GM21723 (cell line): ENCODE measurements around the gene SLC16A11.
"Not testable (repeated sequence)": the region's sequence is repeated elsewhere in the genome, so short reads cannot be mapped to it uniquely, and the experiment has no call there.

ENCODE experiments used
- ATAC-seq: cut with Tn5 transposase; IDR thresholded peaks from one replicate; pipeline ENCODE4 v1.9.1; 2021; ENCODE audit warnings: mild to moderate bottlenecking, moderate library complexity; ENCODE audit not compliant: unreplicated experiment

SLC16A11 gene

GRCh38 chr17:7011942-7012254 is 32.0 kb downstream of the SLC16A11 start:
- ATAC-seq: no peak

- ATAC-seq: no peak
These were observed 32.5 kb downstream of the SLC16A11 start for GRCh38 chr17:7011415-7011814.

- no peak for ATAC-seq
These were observed 33.4 kb downstream of the SLC16A11 start for GRCh38 chr17:7010523-7010922.

GRCh38 chr17:7007143-7007542 is 36.7 kb downstream of the SLC16A11 start:
- ATAC-seq: no peak

- no peak for ATAC-seq
These were observed 38.2 kb downstream of the SLC16A11 start for GRCh38 chr17:7005716-7006115.

GRCh38 chr17:7004398-7005253 is 39.3 kb downstream of the SLC16A11 start:
- ATAC-seq: no peak

GRCh38 chr17:7003745-7004144 is 40.1 kb downstream of the SLC16A11 start:
- ATAC-seq: no peak

GRCh38 chr17:7002288-7003047 is 41.4 kb downstream of the SLC16A11 start:
- ATAC-seq: no peak

GRCh38 chr17:7001318-7001961 is 42.5 kb downstream of the SLC16A11 start:
- no peak for ATAC-seq

- ATAC-seq: no peak
These were observed 44.9 kb downstream of the SLC16A11 start for GRCh38 chr17:6998855-6999508.

GRCh38 chr17:6997171-6997570 is 46.7 kb downstream of the SLC16A11 start:
- ATAC-seq: no peak

- ATAC-seq: no peak
These were observed 47.5 kb downstream of the SLC16A11 start for GRCh38 chr17:6996256-6997011.

- ATAC-seq: no peak
These were observed 48.2 kb downstream of the SLC16A11 start, which contains the start of gene ALOX12 for GRCh38 chr17:6995500-6996255. TSS of gene ALOX12 (plus strand) at chr17:6996049. CDS start at chr17:6996118, 69 bp downstream.

GRCh38 chr17:6994666-6995256 is 49.1 kb downstream of the SLC16A11 start:
- ATAC-seq: no peak

GRCh38 chr17:6994118-6994598 is 49.7 kb downstream of the SLC16A11 start:
- ATAC-seq: no peak

- ATAC-seq: not testable (repeated sequence)
These were observed 50.3 kb downstream of the SLC16A11 start for GRCh38 chr17:6993613-6994056.
